NCI-H1436 treated with DMSO at 0.1 percent for 48 hours (cell line): Measurements from ENCODE around the gene PODNL1.
"Not testable (repeated sequence)": the region's sequence is repeated elsewhere in the genome, so short reads cannot be mapped to it uniquely, and the experiment has no call there.

ENCODE experiments used
- DNase-seq: peaks from one replicate; lab custom pipeline; 2025; lab: John Stamatoyannopoulos, UW

The PODNL1 gene

DNA sequence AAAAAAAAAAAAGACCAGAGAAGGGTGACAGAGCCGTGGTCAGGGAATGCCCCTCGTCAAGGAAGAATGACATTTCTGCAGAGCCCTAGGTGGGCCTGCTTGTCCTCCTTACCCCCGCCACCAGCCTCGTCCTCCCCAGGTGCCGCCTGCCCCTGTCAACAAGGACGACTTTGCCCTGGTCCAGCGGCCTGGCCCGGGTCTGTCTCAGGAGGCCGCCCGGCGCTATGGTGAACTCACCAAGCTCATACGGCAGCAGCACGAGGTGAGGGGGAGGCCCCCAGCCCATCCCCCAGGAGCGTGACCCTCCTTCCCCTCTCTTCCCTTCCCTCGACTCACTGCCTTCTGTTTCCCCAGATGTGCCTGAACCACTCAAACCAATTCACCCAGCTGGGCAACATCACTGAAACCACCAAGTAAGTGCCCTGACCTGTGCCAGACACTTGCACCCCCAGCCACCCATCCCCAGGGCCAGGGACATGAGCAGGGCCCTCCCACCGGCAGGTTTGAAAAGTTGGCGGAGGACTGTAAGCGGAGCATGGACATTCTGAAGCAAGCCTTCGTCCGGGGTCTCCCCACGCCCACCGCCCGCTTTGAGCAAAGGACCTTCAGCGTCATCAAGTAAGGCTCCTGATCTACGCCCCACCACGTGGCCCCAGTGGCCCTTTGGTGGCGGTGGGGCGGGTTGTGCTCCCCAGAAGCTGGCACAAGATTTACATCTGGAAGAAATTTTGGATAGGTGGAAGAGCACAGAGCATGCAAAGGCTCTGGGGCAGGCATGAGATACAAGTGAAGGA, 14.8 kb downstream of the PODNL1 start:
- no peak for DNase-seq

DNA sequence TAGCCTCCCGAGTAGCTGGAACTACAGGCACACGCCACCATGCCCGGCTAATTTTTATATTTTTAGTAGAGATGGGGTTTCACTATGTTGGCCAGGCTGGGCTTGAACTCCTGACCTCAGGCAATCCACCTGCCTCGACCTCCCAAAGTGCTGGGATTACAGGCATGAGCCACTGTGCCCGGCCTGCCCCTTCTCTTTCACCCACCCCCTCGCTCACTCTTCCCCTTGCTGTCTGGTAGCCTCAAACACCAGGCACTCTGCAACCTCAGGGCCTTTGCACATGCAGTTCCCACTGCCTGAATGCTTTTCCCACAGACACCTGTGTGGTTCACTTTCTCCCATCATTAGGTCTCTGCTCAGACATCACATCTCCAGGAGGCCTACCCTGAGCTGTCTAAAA, 16.1 kb downstream of the PODNL1 start:
- not testable (repeated sequence) for DNase-seq

DNA sequence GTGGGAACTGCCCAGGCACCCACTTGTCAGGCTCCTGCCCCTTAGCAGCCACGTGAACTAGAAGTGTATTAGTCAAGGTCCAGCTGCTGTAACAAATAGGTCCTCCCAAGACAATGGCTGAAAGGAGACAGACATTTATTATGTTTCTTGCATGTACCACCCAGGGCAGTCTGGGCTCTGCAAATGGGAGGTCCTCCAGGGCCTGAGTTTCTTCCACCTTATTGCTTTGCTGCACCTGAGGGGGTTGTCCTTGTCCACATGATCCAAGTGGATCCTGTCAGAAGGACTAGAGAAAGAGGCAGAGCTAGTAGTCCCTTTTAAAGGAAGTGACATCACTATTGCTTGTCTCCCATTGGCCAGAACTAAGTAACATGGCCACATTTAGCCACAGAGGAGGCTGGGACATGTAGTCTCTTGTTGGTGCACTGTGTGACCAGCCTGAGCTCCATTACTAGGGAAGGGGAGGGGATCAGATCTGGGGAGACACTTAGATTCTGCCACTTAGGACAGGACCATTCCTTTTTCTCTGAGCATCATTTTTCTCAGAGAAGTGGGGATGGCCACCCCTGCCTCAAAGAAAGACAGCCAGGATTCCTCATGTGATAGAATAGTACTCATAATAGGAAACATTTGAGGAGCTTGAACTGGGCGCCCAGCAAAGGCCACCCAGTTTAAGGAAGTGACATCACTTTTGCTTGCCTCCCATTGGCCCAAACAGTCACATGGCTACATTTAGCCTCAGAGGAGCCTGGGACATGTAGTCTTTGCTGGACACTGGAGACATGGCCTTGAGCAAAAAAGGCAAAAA, 17.1 kb downstream of the PODNL1 start:
- no peak for DNase-seq

DNA sequence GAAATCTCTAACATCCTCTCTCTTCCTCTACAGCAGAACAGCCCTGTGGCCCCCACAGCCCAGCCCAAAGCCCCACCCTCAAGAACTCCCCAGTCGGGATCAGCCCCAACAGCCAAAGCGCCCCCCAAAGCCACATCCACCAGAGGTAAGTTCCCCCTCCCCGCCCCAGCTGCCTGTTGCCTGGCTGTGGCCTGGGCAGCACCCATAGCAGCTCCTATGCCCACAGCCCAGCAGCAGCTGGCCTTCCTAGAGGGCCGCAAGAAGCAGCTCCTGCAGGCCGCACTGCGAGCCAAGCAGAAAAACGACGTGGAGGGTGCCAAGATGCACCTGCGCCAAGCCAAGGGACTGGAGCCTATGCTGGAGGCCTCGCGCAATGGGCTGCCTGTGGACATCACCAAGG, 17.7 kb downstream of the PODNL1 start:
- no peak for DNase-seq

DNA sequence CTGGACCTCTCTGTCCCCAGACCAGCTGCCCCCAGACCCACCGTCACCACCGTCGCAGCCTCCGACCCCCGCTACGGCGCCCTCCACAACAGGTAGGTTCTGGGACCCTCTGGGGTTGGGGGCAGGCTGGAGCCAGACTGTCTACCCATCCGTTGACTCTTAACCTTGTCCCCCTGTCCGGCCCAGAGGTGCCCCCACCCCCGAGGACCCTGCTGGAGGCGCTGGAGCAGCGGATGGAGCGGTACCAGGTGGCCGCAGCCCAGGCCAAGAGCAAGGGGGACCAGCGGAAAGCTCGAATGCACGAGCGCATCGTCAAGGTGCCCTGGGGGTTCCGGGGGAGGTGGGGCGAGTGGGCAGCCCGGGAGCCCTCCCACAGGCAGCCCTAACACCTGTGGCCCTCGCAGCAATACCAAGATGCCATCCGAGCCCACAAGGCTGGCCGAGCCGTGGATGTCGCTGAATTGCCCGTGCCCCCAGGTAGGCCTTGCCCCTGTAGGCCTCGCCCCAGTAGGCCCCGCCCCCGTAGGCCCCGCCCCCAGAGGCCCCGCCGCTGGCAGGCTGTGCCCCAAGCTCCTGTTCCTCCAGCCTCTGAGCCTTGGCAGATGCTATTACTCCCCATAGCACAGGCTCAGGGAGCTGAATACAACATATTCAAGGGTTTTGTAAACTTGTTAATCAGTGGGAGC, 19.3 kb downstream of the PODNL1 start:
- DNase-seq = no peak

DNA sequence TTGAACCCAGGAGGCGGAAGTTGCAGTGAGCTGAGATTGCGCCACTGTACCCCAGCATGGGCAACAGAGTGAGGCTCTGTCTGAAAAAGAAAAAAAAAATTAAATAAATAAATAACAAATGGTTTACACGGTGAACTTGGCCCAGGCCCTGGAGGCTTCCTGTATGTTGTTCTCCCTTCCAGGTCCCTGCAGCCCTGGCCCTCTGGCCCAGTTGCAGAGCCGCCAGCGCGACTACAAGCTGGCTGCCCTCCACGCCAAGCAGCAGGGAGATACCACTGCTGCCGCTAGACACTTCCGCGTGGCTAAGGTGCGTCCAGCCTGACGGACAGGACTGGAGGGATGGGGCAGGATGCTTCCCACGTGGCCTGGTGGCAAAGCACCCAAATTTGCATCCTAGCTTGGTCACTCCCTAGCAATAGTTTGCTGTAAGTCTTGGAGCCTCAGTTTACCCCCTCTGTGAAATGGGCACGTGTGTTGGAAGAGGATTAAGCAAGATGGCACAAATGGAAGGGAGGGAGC, 20.3 kb downstream of the PODNL1 start:
- no peak for DNase-seq

DNA sequence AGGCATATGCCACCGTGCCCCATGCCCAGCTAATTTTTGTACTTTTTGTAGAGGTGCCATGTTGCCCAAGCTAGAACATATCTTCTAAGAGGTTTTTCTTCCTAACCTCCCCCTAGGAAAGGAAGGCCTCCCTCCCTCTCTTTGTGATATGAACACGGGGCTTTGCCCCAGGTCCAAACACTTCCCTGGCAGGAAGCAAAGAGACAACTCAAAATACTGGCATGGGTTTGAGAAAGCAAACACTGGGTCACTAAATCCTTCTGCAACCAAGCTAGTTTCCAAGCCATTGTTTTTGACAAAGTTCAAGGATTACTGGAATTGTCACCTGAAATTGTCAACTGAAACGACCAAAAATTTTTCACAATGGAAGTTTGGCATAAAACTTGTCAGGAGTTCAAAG, 23.4 kb downstream of the PODNL1 start:
- no peak for DNase-seq

DNA sequence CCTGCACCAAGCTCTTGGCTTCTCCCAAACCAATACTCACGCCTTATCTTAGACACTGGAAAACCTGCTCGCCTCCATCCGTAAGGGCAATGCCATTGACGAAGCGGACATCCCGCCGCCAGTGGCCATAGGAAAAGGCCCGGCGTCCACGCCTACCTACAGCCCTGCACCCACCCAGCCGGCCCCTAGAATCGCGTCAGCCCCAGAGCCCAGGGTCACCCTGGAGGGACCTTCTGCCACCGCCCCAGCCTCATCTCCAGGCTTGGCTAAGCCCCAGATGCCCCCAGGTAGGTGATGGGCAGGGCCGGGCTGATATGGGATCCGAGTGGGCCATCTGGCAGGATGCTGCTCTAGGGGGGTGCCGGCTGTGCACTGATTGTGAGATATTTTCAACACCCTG, 24.9 kb downstream of the PODNL1 start:
- no peak for DNase-seq

DNA sequence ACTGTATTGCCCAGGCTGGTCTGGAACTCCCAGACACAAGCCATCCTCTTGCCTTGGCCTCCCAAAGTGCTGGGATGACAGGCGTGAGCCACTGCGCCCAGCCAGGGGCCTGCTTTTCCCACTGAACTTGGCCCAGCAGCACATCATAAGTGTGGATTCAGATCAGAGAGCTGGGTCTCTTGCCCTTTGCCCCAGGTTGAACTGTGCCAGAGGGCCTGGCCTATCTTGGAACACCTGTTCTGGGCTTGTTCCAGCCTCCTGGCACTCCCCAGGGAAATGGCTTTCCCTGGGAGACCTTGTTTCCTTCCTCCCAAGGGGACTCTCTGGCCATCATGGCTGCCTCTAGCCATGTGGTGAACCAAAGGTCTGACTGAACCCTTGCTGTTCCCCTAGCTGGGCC, 28.8 kb downstream of the PODNL1 start:
- no peak for DNase-seq

DNA sequence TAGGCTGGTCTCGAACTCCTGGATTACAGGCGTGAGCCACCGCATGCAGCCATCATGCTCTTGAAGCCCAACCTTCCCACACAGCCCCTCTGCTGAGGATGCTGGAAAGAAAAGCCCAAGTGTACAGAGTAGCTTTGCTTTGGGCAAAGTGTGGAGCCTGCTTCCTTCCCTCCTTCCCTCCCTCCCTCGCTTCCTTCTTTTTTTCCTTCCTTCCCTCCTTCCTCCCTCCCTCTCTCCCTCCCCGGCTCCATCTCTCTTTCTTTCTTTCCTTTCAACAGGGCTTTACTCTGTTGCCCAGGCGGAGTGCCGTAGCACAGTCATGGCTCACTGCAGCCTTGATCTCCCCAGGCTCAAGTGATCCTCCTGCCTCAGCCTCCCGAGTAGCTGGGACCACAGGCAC, 29.5 kb downstream of the PODNL1 start:
- no peak for DNase-seq

DNA sequence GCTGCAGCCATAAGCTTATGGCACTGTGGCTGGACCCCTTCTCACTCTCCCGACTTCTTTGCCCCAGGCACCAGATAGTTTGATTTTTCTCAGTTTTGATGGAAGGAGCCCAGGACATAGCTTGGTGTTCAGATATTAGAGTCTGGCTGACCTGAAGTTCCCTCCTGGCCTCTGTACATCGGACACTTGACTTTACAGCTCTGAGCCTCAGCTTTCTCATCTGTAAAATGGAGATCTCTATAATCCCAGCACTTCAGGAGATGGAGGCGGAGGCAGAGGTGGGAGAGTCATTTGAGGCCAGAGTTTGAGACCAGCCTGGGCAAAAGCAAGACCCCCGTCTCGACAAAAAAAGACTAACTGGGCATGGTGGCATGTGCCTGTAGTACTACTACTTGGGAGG, 31.3 kb downstream of the PODNL1 start:
- DNase-seq = no peak

DNA sequence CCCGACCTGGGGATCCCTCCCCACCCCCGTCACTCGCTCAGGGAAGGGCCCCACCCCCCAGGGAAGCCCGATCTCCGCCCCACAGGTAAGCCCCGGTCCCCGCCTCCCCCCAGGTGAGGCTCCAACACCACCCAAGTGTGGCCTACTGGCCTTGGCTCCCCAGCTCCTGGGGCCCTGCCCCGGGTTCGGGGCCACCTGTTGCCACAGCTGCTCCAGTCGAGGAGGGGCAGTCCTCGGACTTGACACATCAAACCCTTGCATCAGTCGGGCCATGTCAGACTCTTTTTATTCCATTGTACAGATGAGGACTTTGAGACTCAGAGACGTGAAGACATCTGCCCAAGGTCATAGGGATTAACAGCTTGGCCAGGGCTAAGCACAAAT, 31.7 kb downstream of the PODNL1 start:
- DNase-seq = no peak

DNA sequence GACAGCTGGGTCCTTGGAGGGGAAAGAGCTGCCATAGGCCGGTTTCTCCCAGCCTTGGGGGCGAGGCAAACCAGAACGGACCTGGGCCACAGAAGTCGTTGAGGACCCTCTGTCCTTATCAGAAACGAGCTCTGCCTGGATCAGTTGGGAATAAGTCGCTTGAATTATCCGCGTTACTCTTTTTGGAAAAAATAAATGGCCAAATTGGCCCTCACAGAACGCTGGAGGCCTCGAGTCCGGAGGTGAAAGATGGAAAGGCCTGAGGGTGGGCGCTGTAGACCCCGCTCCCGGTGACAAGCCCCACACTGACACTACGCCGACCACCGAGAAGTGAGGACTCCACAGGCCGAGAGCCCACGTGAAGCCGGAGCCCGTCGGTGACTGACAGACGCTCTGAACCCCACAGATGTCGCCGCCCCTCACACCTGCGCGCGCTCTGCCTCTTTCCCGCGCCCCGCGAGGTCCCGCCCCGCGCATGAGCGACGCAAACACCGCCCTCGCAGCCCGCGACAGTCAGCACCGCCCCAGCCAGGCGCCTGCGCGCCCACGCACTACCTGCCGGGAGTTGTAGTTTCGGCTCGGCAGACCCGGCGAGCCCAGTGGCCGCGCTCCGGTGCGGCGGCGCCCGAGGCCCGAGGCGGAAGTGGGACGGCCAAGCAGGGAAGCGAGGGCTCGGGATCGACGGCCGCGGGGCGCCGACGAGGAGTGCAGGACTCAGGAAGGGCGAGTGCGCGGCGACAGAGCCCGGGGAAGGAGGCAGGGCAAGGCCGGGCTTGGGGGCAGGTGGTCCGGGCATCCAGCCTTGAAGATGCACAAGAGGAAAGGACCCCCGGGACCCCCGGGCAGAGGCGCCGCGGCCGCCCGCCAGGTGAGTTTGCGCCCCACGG, 32.3 kb downstream of the PODNL1 start, which contains the start of the genes BRME1 and CC2D1A:
TSS of gene BRME1 (minus strand) at position 484 of the 887 bp plus-strand sequence. CDS start 1,225 bp downstream, outside the sequence.
TSS of gene CC2D1A (plus strand) at position 568 of the 887 bp plus-strand sequence. CDS start at position 809, 241 bp downstream.
- peak; percentile 44 for DNase-seq

DNA sequence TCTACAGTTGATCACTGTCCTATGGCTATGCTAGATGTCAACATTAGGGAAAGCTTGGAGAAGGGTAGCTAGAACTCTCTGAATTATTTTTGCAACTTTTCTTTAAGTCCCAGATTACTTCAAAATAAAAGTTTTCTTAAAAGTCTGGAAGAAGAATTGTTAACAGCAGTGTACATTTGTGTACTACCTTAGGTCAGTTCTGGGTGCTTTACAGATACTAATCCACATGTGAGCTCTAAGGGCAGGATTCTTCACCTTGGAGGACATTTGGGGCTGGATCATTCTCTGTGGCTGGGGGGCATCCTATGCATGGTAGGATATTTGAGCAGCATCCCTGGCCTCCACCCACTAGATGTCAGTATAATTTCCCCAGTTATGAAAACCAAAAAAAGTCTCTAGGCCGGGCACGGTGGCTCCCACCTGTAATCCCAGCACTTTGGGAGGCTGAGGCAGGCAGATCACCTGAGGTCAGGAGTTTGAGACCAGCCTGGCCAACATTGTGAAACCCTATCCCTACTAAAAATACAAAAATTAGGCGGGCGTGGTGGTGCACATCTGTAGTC, 35.1 kb downstream of the PODNL1 start:
- DNase-seq = no peak

DNA sequence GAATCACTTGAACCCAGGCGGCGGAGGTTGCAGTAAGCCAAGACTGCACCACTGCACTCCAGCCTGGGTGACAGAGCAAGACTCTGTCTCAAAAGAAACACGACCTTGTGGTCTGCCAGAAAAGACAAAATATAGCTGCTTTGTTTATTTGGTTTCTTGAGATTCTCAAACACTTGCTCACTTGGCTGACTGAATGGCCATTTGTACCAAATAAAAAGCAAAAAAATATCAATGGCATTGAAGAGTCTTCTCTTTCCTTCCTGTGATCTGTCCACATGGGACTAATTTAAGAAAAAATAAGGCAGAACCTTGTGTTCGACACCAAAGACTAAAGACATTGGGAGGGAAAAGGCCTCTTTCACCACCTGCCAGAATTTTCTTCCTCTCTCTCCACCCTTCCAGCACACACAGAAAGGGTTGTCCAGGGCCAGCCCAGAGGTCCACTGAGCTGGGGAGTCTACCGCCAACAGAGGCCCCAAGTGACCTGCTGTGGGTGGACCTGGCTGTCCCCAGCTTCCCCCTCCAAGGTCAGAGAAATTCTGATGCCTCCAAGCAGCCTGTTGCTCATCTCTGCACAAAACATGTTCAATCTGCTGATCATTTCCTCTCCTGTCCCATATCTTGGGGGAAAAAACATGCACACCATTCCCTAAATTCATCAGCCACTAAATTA, 38.2 kb downstream of the PODNL1 start:
- no peak for DNase-seq

DNA sequence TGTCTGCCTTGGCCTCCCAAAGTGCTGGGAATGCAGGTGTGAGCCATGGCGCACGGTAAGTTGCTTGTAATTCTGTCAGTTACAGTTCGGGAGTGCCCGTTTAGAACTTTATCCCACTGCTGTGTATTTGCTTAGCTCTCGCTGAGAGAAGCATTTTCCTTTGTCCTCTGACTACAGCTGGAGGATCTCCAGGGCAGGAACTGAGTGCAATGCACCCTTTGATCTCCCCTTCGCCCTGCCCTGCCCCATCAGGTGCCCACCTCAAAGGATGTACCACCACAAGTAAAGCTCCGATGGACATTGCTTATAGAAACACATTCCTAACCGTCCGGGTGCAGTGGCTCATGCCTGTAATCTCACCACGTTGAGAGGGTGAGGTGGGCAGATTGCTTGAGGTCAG, 38.8 kb downstream of the PODNL1 start:
- DNase-seq = no peak

DNA sequence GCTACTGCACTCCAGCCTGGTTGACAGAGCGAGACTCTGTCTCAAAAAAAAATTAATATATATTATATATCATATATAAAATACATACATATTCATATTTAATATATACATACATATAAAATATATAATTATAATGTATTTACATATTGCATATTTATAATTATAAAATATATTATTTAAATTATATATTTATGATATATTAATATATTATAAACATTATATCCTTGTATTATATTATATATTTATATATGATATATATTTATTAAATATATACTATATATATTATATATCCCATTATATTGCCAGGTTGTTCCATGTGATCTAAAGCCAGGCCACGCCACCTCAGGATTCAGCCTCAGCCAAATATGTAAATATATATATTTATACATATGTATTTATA, 42.0 kb downstream of the PODNL1 start:
- no peak for DNase-seq

DNA sequence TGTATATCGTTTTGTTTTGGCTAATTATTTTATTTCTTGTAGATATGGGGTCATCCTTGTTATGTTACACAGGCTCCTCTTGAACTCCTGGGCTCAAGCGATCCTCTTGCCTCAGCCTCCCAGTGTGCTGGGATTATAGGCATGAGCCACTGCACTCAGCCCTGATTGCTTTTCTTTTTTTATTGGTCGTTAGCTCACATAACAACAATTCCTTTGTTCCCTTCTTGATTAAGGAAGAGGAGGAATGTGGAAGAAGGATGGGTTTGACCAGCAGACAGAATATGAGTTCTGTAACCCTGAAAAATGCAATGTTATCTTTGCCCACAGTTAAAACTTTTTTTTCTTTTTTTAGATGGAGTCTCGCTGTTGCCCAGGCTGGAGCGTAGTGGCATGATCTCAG, 43.7 kb downstream of the PODNL1 start:
- no peak for DNase-seq

DNA sequence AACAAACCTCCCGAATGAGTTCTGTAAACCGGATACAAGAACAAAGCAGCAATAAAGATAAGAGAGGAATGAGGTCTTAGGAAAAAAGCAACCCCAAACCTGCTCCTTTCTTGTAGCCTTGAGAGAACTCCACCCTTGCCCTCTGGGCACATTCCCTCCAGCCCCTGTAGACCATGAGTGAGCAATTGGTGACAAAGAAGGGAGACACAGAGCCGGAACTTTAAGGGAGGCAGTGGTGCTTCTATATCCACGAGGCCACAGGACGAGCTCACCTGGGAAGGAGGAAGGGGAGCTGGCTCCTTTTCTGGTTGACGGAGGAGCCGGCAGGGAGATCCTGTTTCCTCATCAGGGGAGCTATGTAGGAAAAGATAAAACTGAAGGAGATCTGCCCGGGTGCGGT, 45.3 kb downstream of the PODNL1 start:
- no peak for DNase-seq

DNA sequence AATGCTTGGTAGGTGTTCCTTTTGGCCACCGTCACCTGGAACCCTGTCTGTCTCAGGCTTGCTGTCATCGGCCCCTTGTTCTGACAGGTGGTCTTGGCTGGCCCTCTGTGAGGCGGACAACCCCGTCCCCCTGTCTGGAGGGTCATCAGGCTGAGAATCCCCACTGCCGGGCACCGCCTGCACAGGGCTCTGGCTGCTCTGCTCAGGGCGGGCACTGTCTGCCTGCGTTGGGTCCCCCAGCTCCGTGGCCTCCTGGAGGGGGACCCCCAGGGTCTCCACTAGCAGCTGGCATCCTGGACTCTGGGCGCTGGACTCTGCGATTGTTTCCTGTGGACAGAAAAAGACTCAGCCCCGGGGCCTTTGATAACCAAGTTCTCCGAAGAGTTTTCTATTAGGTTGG, 48.1 kb downstream of the PODNL1 start:
- no peak for DNase-seq

DNA sequence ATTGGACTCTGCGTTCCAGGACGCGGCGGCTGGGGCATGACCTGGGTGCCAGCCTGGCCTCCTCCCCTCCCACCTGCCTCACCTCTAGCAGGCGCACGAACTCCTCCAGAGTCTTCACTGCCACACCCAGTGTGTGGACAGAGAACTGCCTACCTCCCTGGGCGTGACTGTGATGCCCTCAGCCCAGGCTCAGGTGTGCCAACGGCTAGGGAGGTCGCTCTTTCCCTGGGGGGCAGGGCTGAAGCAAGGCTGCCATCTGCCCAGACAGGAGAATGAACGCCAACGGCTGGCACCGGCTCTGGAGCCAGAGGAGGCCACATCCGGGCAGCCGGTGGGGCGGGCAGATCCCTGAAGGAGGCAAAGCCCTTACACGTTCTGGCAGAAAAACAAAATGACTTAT, 49.9 kb downstream of the PODNL1 start:
- no peak for DNase-seq
